Measurements from ENCODE around the gene TAL2.
A peak's percentile ranks its signal among the peaks of the same experiment; 100 is the strongest.
"Not testable (repeated sequence)": the region's sequence is repeated elsewhere in the genome, so short reads cannot be mapped to it uniquely, and the experiment has no call there.

TAL2 gene

GRCh38 chr9:105676351-105676923, 14.2 kb downstream of the TAL2 start:
- DNase-seq, result no peak

- no peak for DNase-seq
These were observed 15.9 kb downstream of the TAL2 start for GRCh38 chr9:105678163-105678562.

- no peak for DNase-seq
These were observed 16.5 kb downstream of the TAL2 start for GRCh38 chr9:105678781-105679180.

- DNase-seq, result no peak
These were observed 17.2 kb downstream of the TAL2 start for GRCh38 chr9:105679257-105680022.

- DNase-seq, result no peak
These were observed 19.1 kb downstream of the TAL2 start for GRCh38 chr9:105681313-105681712.

GRCh38 chr9:105681724-105682123, 19.5 kb downstream of the TAL2 start:
- DNase-seq, result no peak

- no peak for DNase-seq
These were observed 21.5 kb downstream of the TAL2 start for GRCh38 chr9:105683688-105684275.

- DNase-seq, result no peak
These were observed 24.7 kb downstream of the TAL2 start for GRCh38 chr9:105686936-105687335.

GRCh38 chr9:105690742-105691141, 28.5 kb downstream of the TAL2 start:
- no peak for DNase-seq

- peak; percentile 8 for DNase-seq
These were observed 31.4 kb downstream of the TAL2 start for GRCh38 chr9:105693435-105694189.

- DNase-seq, result peak; percentile 80
These were observed 32.1 kb downstream of the TAL2 start, which contains the start of gene TMEM38B for GRCh38 chr9:105694190-105694847. Gene TMEM38B, plus strand, starts transcription at chr9:105694541. Its CDS starts 120 bp downstream, at chr9:105694661.

- DNase-seq, result peak; percentile 52
These were observed 32.8 kb downstream of the TAL2 start for GRCh38 chr9:105694848-105695581.

- DNase-seq, result no peak
These were observed 34.0 kb downstream of the TAL2 start for GRCh38 chr9:105696219-105696793.

- no peak for DNase-seq
These were observed 35.6 kb downstream of the TAL2 start for GRCh38 chr9:105697871-105698270.

GRCh38 chr9:105698348-105698870, 36.2 kb downstream of the TAL2 start:
- no peak for DNase-seq

- DNase-seq, result no peak
These were observed 38.4 kb downstream of the TAL2 start for GRCh38 chr9:105700668-105701067.

GRCh38 chr9:105701145-105701544, 38.9 kb downstream of the TAL2 start:
- no peak for DNase-seq

- no peak for DNase-seq
These were observed 40.0 kb downstream of the TAL2 start for GRCh38 chr9:105702207-105702606.

GRCh38 chr9:105703638-105704037, 41.4 kb downstream of the TAL2 start:
- not testable (repeated sequence) for DNase-seq

GRCh38 chr9:105706156-105706555, 43.9 kb downstream of the TAL2 start:
- DNase-seq, result no peak

GRCh38 chr9:105708405-105708804, 46.1 kb downstream of the TAL2 start:
- DNase-seq, result no peak
